ENCODE data around the gene COL23A1.

COL23A1 gene

DNA sequence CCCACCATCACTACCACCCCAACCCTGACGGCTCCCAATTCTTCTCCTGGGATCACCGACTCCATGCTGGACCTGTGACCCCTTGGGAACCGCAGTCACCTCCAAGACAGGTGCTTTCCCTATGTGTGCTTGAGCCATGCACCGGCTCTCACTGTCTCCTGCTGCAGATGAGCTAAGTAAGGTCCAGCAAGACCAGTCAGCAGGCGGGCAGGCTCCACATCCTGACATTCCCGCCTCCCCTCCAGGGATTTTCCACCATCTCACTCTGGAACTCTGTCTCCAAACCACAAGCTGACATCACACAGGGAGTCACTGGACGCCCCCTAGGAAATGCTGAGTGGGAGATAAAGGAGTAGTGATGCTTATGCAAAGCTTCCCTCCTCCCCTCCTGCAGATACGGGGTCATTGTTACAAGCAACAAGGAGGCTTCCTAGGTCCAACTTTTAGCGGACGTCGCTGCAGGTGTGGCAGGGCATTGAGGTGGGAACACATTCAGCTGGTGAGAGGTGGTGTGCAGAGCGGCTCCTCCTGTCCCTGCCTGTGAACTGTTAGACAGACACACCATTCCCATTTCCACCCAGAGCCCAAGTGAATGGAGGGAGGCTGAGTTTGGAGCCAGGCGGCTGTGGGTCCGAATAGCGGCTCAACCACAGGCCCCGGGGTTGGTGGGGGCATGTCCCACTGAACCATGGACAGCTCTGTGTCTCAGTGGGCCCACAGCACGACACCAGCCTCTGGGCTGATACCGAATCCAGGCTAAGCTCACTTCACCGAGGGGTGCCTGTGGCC is 228.3 kb downstream of the COL23A1 start:
- DNase-seq (ENCODE audit: low read depth in 2 of 2), result no peak

DNA sequence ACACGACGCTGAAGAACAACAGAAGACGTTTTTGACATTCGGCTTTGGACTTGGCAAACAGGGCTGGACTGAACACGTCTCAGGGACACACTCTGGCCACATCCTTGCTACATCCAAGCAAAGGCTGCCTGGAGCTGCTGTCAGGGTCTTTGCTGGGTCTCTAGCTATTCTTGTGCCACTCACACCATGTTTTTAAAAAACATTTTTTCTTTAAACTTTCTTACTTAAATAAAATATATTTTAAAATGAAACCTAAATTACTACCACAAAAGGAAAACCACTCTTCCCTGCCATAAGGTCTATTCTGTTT is 229.3 kb downstream of the COL23A1 start:
- DNase-seq (ENCODE audit: low read depth in 2 of 2), result no peak

GRCh38 chr5:178360222-178360925 is 229.8 kb downstream of the COL23A1 start:
- no peak for DNase-seq (ENCODE audit: low read depth in 2 of 2)

DNA sequence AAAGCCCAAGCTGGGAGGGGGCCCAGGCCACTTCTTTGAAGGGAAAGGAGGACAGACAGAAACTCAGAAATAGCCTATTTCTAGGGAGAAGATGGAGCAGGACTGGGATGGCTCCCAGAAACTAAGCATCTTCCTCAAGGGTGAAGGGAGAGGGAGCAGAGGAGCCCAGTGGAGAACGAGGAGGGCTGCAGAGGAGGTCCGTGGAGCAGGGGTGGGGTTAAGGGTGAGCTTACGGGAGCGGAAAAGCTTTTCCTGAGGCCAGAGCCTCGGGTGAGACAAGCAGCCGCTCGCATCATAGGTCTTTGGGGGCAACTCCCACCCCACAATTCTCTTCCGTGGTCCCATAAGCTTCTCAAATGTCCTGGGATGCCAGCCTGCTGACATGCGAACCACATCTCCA is 230.5 kb downstream of the COL23A1 start:
- DNase-seq (ENCODE audit: low read depth in 2 of 2), result no peak

GRCh38 chr5:178357678-178358077 is 232.5 kb downstream of the COL23A1 start:
- DNase-seq (ENCODE audit: low read depth in 2 of 2), result no peak

- DNase-seq (ENCODE audit: low read depth in 2 of 2), result no peak
Measured at GRCh38 chr5:178357121-178357521, 233.1 kb downstream of the COL23A1 start.

DNA sequence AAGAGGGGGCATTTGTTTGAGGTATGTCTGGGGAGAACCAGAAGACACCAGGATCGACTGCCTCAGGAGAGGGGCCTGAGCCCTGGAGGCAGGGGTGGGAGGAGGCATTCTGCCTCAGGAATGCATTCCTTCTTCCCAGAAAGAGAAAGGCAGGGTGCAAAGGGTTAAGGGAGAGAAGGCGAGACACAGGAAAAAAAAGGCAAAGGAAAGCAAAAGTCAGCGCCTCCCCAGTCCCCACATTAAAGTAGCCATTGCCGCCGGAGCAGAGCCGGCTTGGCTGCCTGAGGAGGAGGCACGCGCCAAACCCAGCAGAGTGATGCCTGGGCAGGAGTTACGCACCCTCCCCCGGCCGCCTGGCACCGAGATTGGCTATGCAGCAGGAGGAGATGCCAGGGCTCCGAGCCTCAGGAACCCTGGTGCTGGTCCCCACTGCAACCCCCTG is 233.7 kb downstream of the COL23A1 start:
- no peak for DNase-seq (ENCODE audit: low read depth in 2 of 2)

DNA sequence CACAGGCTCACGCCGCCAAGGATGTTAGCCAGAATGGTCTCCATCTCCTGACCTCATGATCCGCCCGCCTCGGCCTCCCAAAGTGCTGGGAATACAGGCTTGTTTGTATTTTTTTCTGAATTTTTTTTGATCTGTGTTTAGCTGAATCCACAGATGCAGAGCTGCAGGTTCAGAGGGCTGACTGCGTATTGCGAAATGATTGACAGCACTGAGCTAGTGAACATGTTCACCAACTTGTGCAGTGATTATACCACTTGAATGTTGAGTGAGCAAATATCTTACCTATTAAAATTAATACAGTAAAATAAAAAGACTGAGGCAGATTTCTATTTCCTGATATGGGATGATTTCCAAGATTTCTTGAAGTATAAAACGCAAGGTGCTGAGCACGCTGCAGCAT is 234.5 kb downstream of the COL23A1 start:
- no peak for DNase-seq (ENCODE audit: low read depth in 2 of 2)

GRCh38 chr5:178353461-178353860 is 236.7 kb downstream of the COL23A1 start:
- DNase-seq (ENCODE audit: low read depth in 2 of 2), result no peak

GRCh38 chr5:178352035-178352349 is 238.2 kb downstream of the COL23A1 start:
- no peak for DNase-seq (ENCODE audit: low read depth in 2 of 2)

DNA sequence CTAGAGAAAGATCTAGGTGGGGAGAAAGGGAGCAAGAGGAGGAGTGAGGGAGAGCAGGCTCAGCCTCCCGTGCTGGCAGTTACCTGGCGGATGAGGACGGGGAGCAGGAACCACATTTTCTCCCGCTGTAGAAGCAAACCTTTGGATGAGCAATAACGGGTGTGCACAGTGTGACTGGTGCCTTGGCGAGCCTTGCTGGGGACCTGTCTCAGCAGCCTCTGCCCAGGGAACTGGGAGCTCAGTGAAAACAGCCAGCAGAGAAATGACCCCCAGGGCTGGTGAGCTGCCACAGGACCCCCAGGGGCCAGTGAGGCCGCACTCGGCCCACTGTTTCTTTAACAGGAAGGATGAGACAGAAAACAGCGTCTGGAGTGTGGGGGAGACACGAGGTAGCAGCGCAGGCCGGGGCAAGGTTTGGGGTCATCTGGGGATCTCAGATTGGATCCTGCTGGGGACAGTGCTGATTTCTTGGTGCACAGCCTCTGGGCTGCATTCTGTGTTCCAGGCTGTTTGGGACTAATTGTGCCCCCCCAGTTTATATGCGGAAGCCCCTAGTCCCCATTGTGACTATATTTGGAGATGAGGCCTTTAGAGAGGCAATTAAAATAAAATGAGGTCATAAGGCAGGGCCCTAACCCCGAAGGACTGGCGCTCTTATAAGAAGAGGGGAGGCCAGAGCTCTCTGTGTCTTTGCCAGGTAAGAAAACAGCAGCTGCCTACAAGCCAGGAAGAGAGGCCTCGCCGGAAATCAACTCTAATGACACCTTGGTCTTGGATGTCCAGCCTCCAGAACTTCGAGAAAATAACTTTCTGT is 238.8 kb downstream of the COL23A1 start:
- no peak for DNase-seq (ENCODE audit: low read depth in 2 of 2)

GRCh38 chr5:178350361-178351220 is 239.6 kb downstream of the COL23A1 start:
- no peak for DNase-seq (ENCODE audit: low read depth in 2 of 2)

DNA sequence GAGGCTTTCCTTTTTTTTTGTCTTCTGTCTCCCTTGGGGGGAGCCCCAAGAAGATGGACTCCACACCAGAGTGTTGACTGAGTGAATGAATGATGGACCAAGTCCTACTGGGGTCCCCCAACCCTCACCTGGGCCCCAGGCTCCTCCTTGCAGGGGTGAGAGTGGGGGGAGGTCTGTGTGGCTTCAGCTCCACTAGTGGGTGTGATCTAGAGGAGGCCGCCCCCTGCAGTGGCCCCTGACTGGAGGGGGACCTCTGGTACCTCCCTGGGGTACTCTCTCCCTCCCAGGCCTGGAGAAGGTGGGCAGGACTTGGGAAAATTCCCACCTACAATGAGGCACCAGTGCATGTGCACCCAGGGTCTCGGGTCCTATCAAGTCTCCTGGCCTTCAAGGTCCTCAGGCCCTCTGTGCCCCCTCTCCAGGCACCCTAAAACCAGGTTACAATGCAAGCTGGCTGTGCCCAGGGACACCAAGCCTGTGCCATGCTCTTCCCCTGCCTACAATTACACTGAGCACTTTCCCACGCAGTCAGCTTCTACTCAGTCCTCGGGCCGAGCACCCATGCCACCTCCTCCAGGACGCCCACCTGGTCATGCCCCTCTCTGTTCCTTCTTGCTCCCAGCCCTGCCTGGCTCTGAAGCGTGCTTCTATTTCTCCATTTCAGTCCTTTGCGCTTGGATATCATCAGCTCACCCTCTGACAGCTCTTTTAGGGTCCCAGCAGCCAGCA is 240.4 kb downstream of the COL23A1 start:
- no peak for DNase-seq (ENCODE audit: low read depth in 2 of 2)

- no peak for DNase-seq (ENCODE audit: low read depth in 2 of 2)
Measured at GRCh38 chr5:178349075-178349511, 241.1 kb downstream of the COL23A1 start.

- no peak for DNase-seq (ENCODE audit: low read depth in 2 of 2)
Measured at GRCh38 chr5:178348356-178349074, 241.7 kb downstream of the COL23A1 start.

DNA sequence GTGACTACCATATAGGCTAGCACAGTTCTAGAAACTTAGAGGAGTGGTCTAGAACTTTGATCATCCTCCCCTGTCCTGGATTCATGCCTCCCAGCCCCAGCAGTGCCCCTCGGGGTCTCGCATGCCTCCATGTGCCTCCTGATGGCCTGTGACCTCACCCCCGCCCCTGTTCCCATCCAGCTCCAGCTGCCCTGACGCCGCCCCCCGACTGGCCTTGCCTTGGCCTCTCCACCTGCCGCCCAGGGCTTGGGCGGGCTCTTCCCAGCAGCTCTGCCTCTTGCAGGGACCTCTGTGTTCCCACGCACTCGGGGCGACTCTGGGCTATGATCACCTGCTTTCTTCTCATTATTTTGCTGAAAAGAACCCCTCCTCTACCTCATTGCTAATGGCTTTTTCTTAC is 242.2 kb downstream of the COL23A1 start:
- DNase-seq (ENCODE audit: low read depth in 2 of 2), result no peak

DNA sequence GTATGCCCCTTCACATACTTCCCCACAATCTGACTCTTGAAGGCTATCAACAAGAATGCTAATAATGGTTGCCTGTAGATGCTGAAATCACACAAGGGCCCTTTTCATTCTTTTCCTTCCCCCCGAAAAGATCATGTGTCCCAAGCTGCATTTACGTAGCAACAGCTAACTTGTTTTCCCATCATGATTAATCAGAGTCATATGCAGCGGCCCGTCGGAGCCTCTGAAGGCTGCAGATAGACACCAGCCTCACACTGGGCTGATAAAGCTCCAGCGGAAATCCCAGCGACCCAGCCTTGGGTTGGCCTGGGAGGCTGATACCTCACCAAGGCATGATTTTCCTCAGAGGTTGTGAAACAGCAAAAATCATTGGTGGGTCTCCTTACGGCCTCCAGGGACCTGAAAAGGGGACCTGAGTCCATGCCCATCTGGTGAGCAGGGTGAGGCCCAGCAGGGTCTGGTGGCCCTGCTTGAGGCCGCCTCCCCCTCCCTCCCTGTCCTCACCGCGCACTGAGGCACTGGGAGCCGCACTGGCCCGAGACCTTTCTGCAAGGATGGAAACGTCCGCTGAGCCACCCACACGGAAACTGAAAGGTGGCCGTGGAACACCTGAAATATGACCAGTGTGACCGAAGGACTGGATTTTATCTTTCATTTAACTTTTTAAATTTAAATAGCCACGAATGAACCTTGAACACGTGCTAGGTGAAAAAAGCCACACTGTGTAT is 243.4 kb downstream of the COL23A1 start:
- no peak for DNase-seq (ENCODE audit: low read depth in 2 of 2)

GRCh38 chr5:178343306-178343705 is 246.9 kb downstream of the COL23A1 start:
- no peak for DNase-seq (ENCODE audit: low read depth in 2 of 2)

DNA sequence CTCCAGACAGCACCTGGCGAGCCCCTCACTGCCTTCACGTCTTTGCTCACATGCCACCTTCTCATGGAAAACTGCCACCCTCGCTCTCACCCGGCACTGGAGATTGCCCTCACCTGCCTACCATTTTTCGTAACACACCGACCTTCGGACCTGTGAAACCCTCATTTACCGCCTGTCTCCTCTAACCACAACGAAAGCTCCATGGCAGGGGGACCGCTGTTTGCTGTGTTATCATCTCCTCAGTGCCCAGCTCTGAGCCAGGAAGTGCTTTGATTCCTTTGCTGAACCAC is 248.4 kb downstream of the COL23A1 start:
- no peak for DNase-seq (ENCODE audit: low read depth in 2 of 2)
